Astrocyte of the hippocampus (primary cell): Measurements from ENCODE around the gene UCK2.

Experiments used
- DNase-seq: peaks from one replicate; pipeline ENCODE4 v3.0.0; 2011; ENCODE audit warnings: low read depth, low spot score

The UCK2 gene

GRCh38 chr1:165834229-165834628 is 6.8 kb downstream of the UCK2 start:
- no peak for DNase-seq

- DNase-seq = no peak
These were observed 7.5 kb downstream of the UCK2 start for GRCh38 chr1:165834881-165835280.

DNA sequence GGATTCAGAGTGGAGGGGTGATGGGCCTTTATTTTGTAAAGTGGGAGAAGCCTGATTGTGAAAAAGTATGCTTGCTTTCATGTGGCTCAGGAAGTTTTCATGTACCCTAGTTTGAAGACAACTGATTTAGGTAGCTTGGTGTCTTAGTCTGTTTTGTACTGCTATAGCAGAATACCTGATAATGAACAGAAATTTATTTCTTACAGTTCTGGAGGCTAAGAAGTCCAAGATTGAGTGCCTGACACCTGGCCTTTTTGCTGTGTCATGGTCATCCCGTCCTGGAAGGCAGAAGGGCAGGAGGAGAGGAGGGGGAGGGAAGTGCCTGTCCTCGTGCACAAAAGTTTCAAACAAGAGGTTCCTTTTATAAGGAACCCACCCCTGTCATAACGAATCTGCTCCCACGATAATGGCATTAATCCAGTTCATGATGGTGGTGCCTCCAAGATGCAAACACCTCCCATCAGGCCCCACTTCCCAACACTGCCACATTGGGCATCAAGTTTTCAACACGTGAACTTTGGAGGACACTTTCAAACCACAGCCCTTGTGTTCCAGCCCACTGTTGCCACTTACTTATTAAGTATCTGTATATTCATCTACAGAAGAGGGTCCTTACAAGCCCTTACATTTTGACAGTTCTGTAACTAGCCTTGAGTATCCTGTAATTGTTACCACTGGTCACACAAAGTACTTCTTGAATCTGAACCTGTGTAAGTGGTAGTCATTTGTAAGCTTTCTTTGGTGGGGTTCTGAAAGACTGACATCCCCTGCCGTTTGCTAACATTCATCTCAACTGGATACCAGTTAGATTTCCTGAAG is 9.5 kb downstream of the UCK2 start:
- no peak for DNase-seq

DNA sequence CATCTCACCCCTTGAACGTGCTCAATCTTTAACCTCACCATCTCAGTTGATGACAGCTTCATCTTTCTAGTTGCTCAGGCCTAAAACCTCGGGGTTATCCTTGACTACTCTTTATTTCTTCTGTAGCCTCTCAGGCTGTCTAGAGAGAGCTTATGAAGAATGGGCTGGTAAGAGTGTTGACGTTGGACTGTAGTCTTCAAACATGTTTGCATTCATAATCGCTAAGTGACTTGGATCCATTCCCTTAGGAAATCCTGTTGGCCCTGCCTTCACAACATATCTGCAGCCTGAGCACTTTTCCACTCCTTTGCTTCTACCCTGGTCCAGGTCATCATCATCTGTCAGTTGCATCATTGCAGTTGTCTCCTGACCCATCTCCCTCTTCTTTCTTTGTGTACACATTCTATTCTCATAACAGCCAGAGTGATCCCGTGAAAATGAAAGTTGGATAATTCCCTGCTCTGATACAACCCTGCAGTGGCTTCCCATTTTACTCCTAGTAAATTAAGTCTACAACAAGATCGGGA is 10.5 kb downstream of the UCK2 start:
- no peak for DNase-seq

DNA sequence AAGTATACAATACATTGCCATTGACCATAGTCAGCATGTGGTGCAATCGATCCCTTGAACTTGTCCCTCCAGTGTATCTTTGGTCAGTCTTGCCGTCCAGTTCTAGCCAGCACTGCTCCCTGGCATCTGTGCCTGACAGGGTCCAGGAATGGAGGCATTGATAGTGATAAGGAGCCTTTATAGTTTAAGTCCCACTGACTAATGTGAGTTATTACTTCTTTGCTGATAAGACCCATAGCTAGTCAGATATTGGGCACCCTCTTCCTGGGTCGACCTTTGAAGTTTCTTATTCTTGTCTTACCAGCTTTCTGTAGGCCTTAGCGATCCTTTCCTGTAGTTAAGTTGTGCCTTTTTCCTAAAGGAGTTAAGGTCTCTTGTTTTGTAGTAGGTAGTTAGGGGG is 13.0 kb downstream of the UCK2 start:
- no peak for DNase-seq

- DNase-seq = no peak
These were observed 14.2 kb downstream of the UCK2 start for GRCh38 chr1:165841582-165842017.

DNA sequence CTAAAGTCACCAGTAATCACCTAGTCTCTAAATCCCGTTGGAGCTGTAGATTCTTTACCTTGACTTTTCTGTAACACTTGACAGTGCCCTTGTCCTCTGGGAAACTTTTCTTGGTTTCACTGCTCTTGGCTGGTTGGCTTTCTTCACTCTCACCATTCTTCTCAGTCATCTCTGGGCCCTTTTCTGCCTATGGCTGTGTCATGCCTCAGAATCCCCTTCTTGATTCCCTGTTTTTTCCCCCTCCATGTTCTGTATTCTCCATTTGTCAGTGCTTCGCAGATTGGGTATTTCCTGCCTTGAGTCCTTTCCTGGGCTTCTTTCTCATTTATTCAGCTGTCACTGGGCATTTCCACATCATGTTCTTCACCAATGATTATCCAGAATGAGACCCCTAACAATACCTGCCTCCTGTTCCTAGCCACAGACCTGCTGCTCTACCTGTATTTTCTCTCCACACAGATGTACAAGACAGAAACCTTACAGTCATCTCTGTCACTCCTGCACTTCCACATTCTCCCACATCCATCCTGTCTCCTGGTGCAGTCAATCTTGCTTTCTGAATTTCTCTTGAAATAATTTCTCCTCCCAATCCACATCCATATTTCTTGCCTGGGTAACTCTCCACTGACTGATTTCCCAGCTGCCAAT is 14.7 kb downstream of the UCK2 start:
- no peak for DNase-seq

DNA sequence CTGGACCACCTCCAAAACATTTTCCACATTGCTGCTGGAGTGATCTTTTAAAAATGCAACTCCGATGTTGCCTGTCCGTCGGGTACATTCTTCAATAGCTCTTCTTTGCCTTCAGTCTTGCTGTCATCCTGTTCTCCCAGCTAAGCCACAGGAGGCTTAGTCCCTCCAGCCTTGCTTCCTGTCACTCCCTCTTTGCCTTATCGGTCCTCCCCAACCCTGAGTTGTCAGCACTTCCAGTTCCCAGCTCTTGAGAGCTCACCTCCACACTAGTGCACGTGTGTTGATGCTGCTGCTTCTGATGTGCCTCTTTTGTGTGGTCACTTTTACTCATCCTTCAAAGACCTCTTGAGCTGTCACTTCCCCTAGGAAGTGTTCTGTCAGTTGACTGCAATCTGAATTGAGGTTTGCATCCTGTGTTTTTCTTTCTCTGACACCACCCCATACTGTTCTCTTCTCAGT is 15.3 kb downstream of the UCK2 start:
- peak; percentile 31 for DNase-seq

DNA sequence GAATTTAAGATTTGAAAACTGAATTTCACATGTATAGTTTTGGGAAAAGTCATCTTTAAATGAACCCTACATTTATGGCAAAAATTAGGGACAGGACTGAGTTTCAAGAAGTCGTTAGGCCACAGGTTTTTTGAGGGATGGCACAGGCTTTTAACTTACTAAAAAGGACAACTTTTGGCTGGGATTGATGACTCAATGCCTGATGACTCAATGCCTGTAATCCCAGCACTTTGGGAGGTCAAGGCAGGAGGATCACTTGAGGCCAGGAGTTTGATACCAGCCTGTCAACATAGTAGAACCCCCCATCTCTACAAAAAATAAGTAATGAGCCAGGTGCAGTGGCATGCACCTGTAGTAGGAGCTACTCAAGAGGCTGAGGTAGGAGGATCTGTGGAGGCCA is 15.9 kb downstream of the UCK2 start:
- no peak for DNase-seq

GRCh38 chr1:165844114-165844798 is 16.8 kb downstream of the UCK2 start:
- no peak for DNase-seq

GRCh38 chr1:165844933-165845332 is 17.5 kb downstream of the UCK2 start:
- DNase-seq = no peak

DNA sequence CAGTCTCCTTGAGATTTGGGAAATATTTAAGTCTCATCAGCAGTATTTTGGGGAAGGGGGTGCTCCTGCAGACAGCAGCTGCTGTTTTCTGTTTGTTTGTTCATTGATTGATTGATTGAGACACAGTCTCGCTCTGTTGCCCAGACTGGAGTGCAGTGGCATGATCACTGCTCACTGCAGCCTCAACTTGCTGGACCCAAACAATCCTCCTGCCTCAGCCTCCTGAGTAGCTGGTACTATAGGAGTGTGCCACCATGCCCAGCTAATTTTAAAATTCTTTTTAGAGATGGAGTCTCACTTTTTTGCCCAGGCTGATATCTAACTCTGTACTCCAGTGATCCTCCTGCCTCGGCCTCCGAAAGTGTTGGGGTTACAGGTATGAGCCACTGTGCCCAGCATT is 18.2 kb downstream of the UCK2 start:
- no peak for DNase-seq

GRCh38 chr1:165845992-165846748 is 18.8 kb downstream of the UCK2 start:
- DNase-seq = no peak

GRCh38 chr1:165847486-165847885 is 20.1 kb downstream of the UCK2 start:
- DNase-seq = no peak

GRCh38 chr1:165849353-165850133 is 22.1 kb downstream of the UCK2 start:
- no peak for DNase-seq

GRCh38 chr1:165851034-165851658 is 23.7 kb downstream of the UCK2 start:
- peak; percentile 29 for DNase-seq

DNA sequence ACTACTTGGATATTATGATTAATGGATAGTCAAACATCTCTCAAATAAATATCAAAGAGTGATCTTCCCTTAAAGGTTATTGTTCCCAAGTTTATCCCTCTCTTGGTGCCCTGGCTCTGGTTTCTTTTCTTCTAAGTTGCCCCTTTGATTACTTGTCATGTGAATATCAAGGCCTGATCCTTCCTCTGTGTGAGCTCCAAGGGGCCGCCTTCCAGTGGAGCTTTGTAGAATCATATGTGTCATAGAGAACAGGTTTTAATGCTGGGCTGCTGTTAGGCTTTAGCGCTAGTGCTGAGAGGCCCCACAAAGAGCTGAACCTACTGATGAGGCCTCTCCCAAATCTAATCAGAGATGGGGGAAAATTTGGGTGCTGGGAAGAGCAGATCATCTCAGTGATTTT is 25.5 kb downstream of the UCK2 start:
- DNase-seq = no peak

- DNase-seq = no peak
These were observed 26.2 kb downstream of the UCK2 start for GRCh38 chr1:165853528-165854075.

DNA sequence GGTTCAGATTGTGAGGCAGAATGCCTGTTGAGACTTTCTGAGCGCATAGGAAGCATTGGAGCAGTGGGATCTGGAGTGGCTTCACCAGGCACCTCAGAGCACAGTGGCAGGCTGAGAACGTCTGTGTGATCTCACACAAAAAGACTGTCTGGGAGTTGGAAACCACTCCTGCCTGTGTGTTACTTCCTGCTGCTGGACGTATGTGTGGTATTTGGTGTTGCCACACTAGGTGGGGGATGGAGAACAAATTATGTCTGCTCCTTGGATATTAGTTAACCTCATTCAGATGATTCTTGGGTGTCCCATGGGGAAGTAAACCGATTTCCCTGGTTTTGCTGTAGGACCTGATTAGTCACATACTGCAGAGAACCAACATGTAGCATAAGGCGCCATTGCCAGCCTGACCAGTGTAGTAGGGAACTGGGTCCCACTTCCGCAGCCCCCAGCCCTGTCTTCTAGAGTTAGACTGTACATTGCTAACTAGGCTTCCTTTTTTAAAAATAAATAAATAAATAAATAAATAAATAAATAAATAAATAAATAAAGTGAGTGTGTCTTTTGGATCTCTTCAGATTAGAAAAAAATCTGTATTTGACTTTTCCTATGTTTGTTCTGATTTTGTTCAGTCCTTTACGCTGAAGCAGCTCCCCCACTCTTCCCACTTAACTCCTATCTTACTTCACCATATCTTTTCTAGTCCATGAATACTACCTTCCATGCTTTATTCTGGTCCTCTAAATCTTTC is 26.9 kb downstream of the UCK2 start:
- peak; percentile 82 for DNase-seq
